Astrocyte (in vitro differentiated cells and primary cell): ENCODE results near the gene DCAKD. TPM values are rescaled to one million over a fixed set of nuclear protein-coding genes. Genes with fewer than 3 reads are reported as not detected.
"Not testable (repeated sequence)": the region's sequence is repeated elsewhere in the genome, so short reads cannot be mapped to it uniquely, and the experiment has no call there.

Experiments
- DNase-seq: peaks from one replicate; pipeline ENCODE4 v3.0.0-alpha.2; 2010; ENCODE audit warnings: low read depth
- FAIRE-seq: peaks from 2 replicates; lab custom pipeline; 2011; peaks lifted over from hg19 to GRCh38; lab: Jason Lieb, UNC
- H2AFZ ChIP-seq: 2 replicates; pipeline ENCODE4 v1.6.0; 2012; ENCODE audit warnings: low read depth, low read length, inconsistent platforms
- H3K27ac ChIP-seq: 2 replicates; pipeline ENCODE4 v1.5.1; 2011; ENCODE audit warnings: low read depth, low read length, inconsistent platforms
- H3K27me3 ChIP-seq: 2 replicates; pipeline ENCODE4 v1.6.0; 2011; ENCODE audit warnings: low read length, inconsistent platforms; ENCODE audit not compliant: insufficient read depth
- H3K36me3 ChIP-seq: 2 replicates; pipeline ENCODE4 v1.5.1; 2011; ENCODE audit warnings: low read length, inconsistent platforms; ENCODE audit not compliant: insufficient read depth
- H3K4me1 ChIP-seq: 2 replicates; pipeline ENCODE4 v1.5.1; 2011; ENCODE audit warnings: low read length, inconsistent platforms; ENCODE audit not compliant: insufficient read depth
- H3K4me2 ChIP-seq: 2 replicates; pipeline ENCODE4 v1.6.0; 2012; ENCODE audit warnings: low read length, inconsistent platforms
- H3K4me3 ChIP-seq: 2 replicates; pipeline ENCODE4 v1.5.1; 2011; ENCODE audit warnings: low read depth, mild to moderate bottlenecking, low read length, inconsistent platforms; ENCODE audit not compliant: insufficient read depth
- H3K79me2 ChIP-seq: 2 replicates; pipeline ENCODE4 v1.6.0; 2012; ENCODE audit warnings: mild to moderate bottlenecking, low read length, inconsistent platforms; ENCODE audit not compliant: insufficient read depth
- H3K9ac ChIP-seq: 2 replicates; pipeline ENCODE4 v1.6.0; 2012; ENCODE audit warnings: mild to moderate bottlenecking, low read length, inconsistent platforms
- H3K9me3 ChIP-seq: 2 replicates; pipeline ENCODE4 v1.5.1; 2012; ENCODE audit warnings: low read depth, mild to moderate bottlenecking, low read length, inconsistent platforms; ENCODE audit not compliant: insufficient read depth
- H4K20me1 ChIP-seq: 2 replicates; pipeline ENCODE4 v1.6.0; 2012; ENCODE audit warnings: low read length, inconsistent platforms; ENCODE audit not compliant: insufficient read depth
- H3K27ac Mint-ChIP-seq: one replicate; pipeline ENCODE4 v1.8.0; 2021; ENCODE audit warnings: mild to moderate bottlenecking, mixed read lengths; ENCODE audit not compliant: unreplicated experiment
- H3K27me3 Mint-ChIP-seq: one replicate; pipeline ENCODE4 v1.8.0; 2021; ENCODE audit warnings: low read depth, mixed read lengths; ENCODE audit not compliant: unreplicated experiment
- H3K36me3 Mint-ChIP-seq: one replicate; pipeline ENCODE4 v1.8.0; 2021; ENCODE audit warnings: low read depth, mixed read lengths; ENCODE audit not compliant: unreplicated experiment
- H3K4me1 Mint-ChIP-seq: one replicate; pipeline ENCODE4 v1.8.0; 2021; ENCODE audit warnings: low read depth, mixed read lengths; ENCODE audit not compliant: unreplicated experiment
- H3K4me3 Mint-ChIP-seq: one replicate; pipeline ENCODE4 v1.8.0; 2021; ENCODE audit warnings: mild to moderate bottlenecking, moderate library complexity, mixed read lengths; ENCODE audit not compliant: unreplicated experiment
- H3K9me3 Mint-ChIP-seq: one replicate; pipeline ENCODE4 v1.8.0; 2021; ENCODE audit warnings: mild to moderate bottlenecking, mixed read lengths; ENCODE audit not compliant: unreplicated experiment
- EZH2 ChIP-seq: IDR thresholded peaks from 2 replicates; pipeline ENCODE4 v1.6.1; 2012; ENCODE audit warnings: mild to moderate bottlenecking, low read length, inconsistent platforms; ENCODE audit not compliant: insufficient read depth
- total RNA-seq: library from RNA; stranded (reverse); gene quantifications from 2 replicates; pipeline ENCODE4 v1.2.1, GENCODE V29; 2021
- TF ChIP-seq, protein P1 (sequence below): IDR thresholded peaks from 2 replicates; pipeline ENCODE4 v1.5.1; 2011; ENCODE audit warnings: low read depth, mild to moderate bottlenecking, inconsistent platforms, low read length, moderate library complexity; ENCODE audit not compliant: insufficient read depth

Gene DCAKD
- total RNA-seq, 1 donor from 2014 or later = 34.8 TPM

DNA sequence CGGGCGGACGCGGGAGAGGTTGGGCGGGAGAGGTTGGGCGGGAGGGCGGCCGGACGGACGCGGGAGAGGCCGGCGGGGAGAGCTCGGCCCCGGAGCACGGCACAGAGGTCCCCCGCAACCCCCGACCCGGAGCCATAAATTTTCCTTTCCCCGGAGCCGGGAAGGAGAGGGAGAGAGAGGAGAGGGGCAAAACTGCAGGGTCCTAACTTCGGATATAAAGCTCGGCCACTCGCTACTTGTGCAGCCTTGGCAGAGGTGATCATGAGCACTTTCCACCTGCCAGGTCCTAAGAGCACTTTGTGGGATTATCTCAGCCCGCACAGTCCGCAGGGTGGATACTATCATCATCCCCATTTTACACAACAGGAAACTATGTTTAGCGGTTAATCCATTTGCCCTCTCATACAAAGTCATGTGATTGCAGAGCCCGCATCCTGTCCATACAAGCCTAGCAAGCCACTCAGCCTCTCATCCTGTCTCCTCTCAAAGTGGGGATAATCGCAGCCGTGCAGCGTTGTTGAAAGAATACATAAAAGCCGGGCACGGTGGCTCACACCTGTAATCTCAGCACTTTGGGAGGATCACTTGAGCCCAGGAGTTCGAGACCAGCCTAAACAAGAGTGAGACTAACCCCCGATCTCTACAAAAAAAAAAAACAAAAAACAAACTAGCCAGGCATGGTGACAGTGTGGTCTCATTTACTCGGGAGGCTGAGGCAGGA is 780 bp upstream of the DCAKD start:
- H3K9me3 ChIP-seq = no peaks in the 10 kb centered on the region
- Mint-ChIP-seq H3K36me3 (no peaks in the 10 kb centered on the region), H3K27me3 (no peaks in the 10 kb centered on the region), H3K9me3 (no peaks in the 10 kb centered on the region), H3K4me1 (peaks cover 4% of the 10 kb centered on the region), H3K27ac (peak overlapping the region; percentile 12), H3K4me3 (peak overlapping the region; percentile 80)
- H3K4me1 ChIP-seq = peaks cover 14% of the 10 kb centered on the region
- H3K79me2 ChIP-seq = peaks cover 42% of the 10 kb centered on the region
- H3K4me2 ChIP-seq = peak overlapping the region; percentile 97
- H3K27me3 ChIP-seq = no peaks in the 10 kb centered on the region
- peak overlapping the region; percentile 92 for H3K9ac ChIP-seq
- H4K20me1 ChIP-seq = no peaks in the 10 kb centered on the region
- H2AFZ ChIP-seq = peak overlapping the region; percentile 76
- no peak for TF ChIP-seq EZH2
- TF ChIP-seq, protein P1, sequence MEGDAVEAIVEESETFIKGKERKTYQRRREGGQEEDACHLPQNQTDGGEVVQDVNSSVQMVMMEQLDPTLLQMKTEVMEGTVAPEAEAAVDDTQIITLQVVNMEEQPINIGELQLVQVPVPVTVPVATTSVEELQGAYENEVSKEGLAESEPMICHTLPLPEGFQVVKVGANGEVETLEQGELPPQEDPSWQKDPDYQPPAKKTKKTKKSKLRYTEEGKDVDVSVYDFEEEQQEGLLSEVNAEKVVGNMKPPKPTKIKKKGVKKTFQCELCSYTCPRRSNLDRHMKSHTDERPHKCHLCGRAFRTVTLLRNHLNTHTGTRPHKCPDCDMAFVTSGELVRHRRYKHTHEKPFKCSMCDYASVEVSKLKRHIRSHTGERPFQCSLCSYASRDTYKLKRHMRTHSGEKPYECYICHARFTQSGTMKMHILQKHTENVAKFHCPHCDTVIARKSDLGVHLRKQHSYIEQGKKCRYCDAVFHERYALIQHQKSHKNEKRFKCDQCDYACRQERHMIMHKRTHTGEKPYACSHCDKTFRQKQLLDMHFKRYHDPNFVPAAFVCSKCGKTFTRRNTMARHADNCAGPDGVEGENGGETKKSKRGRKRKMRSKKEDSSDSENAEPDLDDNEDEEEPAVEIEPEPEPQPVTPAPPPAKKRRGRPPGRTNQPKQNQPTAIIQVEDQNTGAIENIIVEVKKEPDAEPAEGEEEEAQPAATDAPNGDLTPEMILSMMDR = no peak
- H3K4me3 ChIP-seq = peak overlapping the region; percentile 77
- FAIRE-seq (no peak), DNase-seq (no peak)
- H3K36me3 ChIP-seq = no peaks in the 10 kb centered on the region
- H3K27ac ChIP-seq = peak overlapping the region; percentile 63

- H4K20me1 ChIP-seq, H3K27me3 ChIP-seq, H3K36me3 Mint-ChIP-seq, H3K4me3 Mint-ChIP-seq, DNase-seq, H2AFZ ChIP-seq, FAIRE-seq, H3K27ac Mint-ChIP-seq, H3K27me3 Mint-ChIP-seq, H3K4me1 Mint-ChIP-seq, H3K9me3 Mint-ChIP-seq, H3K9me3 ChIP-seq, H3K27ac ChIP-seq, H3K4me2 ChIP-seq, H3K4me3 ChIP-seq, H3K9ac ChIP-seq, H3K36me3 ChIP-seq: not testable (repeated sequence)
- Histone ChIP-seq H3K4me1 (peaks cover 19% of the 10 kb centered on the region), H3K79me2 (peaks cover 42% of the 10 kb centered on the region)
Measured at GRCh38 chr17:45051720-45052051, 254 bp upstream of the DCAKD start.

DNA sequence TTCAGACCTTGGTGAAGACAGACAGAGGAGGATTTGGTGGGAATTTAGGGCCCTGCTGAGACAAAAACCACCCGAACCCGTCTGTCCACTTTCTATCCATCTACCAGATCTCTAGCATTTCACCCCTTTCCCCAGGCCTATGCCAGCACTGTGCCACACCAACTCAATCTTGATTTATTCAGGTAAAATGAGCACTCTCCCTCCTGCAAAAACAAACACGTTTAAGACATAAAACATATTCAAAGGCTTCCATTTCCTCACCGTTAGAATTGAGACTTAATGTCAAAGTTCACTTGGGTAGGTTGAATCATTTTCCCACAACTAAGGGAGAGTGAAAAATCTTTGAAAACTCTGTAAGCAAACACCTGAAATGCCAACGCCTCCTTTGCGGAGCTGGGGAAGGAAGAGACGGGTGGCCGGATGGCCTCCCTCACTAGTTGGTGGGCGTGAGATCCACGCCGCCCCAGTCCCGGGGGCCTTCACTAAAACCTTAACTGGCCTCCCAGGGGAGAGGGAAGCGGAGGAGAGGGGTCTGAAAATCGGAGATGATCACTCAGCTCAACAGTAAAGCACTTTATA is 862 bp downstream of the DCAKD start:
- H3K27ac Mint-ChIP-seq = peak overlapping the region; percentile 89
- FAIRE-seq (no peak), DNase-seq (no peak)
- H3K4me3 Mint-ChIP-seq = peak overlapping the region; percentile 87
- no peaks in the 10 kb centered on the region for H3K9me3 Mint-ChIP-seq
- Histone ChIP-seq H3K4me2 (peak overlapping the region; percentile 96), H3K9ac (peak overlapping the region; percentile 98), H3K27me3 (no peaks in the 10 kb centered on the region), H3K27ac (peak overlapping the region; percentile 94), H2AFZ (peak overlapping the region; percentile 68), H3K79me2 (peaks cover 48% of the 10 kb centered on the region), H3K36me3 (no peaks in the 10 kb centered on the region), H4K20me1 (no peaks in the 10 kb centered on the region), H3K9me3 (no peaks in the 10 kb centered on the region), H3K4me1 (peaks cover 21% of the 10 kb centered on the region), H3K4me3 (peak overlapping the region; percentile 86)
- H3K4me1 Mint-ChIP-seq = peaks cover 11% of the 10 kb centered on the region
- H3K27me3 Mint-ChIP-seq = no peaks in the 10 kb centered on the region
- H3K36me3 Mint-ChIP-seq = peaks cover 3% of the 10 kb centered on the region
- TF ChIP-seq, protein P1 = no peak
- no peak for TF ChIP-seq EZH2
